Measurements from ENCODE around the gene CSTF2T. TPM values are rescaled to one million over a fixed set of nuclear protein-coding genes. Genes with fewer than 3 reads are reported as not detected.

CSTF2T gene
- total RNA-seq, 1 experiment from 2014 or later = 22.4 TPM

DNA sequence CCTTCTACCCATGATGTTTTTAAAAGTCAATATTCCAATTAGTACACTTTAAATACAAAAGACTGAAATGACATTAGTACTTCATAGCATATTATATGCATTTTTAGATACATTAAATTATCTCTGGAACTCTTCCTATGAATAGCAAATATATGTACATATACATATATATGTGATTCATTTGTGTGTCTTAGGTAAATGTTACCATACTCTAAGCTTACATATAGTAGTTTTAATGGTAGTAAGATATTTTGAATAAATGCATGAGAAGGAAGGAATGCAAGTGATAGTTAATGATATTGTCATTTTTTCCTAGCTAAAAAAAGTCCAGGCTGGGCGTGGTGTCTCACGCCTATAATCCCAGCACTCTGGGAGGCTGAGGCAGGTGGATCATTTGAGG lies 46.0 kb upstream of the CSTF2T start:
- no peaks in the 10 kb centered on the region for H3K36me3 ChIP-seq (ENCODE audit: low read depth)
- no peaks in the 10 kb centered on the region for H4K20me1 ChIP-seq (ENCODE audit: insufficient read depth)
- no peaks in the 10 kb centered on the region for H3K79me2 ChIP-seq (ENCODE audit: low read depth)
- H3K4me2 ChIP-seq = no peak overlapping the region
- ChIA-PET POLR2A (ENCODE audit: unreplicated experiment) (no interaction called here), CTCF (interaction anchor here (0.7 kb wide), 1 partner anchor 444 kb away, joined by 4 read pairs; no protein-coding TSS in a partner anchor)
- no peaks in the 10 kb centered on the region for H3K9me3 ChIP-seq (ENCODE audit: insufficient read depth, low read depth)
- DNase-seq = no peak
- no peak overlapping the region for H3K4me3 ChIP-seq
- H3K9me2 ChIP-seq (ENCODE audit: insufficient read depth) = no peaks in the 10 kb centered on the region
- intact Hi-C loops (cut with micrococcal nuclease; ENCODE audit: unreplicated experiment) = no loop called here
- no peak overlapping the region for H3K27ac ChIP-seq
- H3F3A ChIP-seq (ENCODE audit: insufficient read depth, low read depth) = no peaks in the 10 kb centered on the region
- no peak overlapping the region for H2AFZ ChIP-seq
- no TSS peak for BruUV-seq (replicated peaks)
- TF ChIP-seq EZH2 (IDR thresholded peaks at IDR 0.05; ENCODE audit: low read depth) = no peak
- TF ChIP-seq, protein P1, sequence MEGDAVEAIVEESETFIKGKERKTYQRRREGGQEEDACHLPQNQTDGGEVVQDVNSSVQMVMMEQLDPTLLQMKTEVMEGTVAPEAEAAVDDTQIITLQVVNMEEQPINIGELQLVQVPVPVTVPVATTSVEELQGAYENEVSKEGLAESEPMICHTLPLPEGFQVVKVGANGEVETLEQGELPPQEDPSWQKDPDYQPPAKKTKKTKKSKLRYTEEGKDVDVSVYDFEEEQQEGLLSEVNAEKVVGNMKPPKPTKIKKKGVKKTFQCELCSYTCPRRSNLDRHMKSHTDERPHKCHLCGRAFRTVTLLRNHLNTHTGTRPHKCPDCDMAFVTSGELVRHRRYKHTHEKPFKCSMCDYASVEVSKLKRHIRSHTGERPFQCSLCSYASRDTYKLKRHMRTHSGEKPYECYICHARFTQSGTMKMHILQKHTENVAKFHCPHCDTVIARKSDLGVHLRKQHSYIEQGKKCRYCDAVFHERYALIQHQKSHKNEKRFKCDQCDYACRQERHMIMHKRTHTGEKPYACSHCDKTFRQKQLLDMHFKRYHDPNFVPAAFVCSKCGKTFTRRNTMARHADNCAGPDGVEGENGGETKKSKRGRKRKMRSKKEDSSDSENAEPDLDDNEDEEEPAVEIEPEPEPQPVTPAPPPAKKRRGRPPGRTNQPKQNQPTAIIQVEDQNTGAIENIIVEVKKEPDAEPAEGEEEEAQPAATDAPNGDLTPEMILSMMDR (conservative IDR thresholded peaks at IDR 0.05) = no peak
- no peaks in the 10 kb centered on the region for H3K4me1 ChIP-seq (replicated peaks; ENCODE audit: insufficient read depth)
- H3K27me3 ChIP-seq (ENCODE audit: insufficient read depth, low read depth) = no peaks in the 10 kb centered on the region

DNA sequence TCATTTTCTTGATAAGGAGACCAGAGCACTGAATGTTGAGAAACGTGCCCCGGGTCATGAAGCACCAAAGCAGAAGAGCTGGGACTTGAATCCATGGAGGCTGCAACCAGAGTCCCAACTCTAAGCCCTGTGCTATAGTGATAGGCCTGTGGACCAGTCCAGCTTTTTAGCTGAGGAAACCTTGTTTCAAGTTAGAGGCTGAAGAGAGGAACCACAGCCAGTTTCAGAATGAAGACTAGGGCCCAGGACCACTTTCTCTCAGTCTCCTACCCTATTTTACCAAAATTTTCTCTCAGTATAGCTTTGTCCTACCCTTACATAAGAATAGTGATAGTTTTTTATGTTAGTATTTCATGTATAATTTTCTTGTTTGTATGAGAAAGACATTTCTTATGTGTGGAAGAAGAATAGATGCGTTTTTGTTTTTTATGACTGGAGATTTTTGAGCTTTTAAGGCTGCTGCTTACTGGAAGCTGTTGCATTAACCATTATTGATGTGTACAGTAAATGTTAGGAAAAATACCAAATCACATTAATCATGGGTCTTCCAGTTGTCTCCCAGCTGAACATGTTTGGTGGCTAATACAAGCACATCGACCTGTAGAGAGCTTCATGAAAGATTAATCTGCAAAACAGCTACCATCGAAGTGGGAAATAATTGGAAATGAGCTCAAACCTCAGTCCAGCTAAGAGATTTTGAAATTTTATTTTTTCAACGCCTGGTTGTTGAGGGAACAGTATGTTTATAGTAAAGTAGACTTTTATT lies 45.0 kb upstream of the CSTF2T start:
- BruUV-seq (replicated peaks) = no TSS peak
- no peaks in the 10 kb centered on the region for H3K4me1 ChIP-seq (replicated peaks; ENCODE audit: insufficient read depth)
- intact Hi-C loops (cut with micrococcal nuclease; ENCODE audit: unreplicated experiment) = no loop called here
- no peaks in the 10 kb centered on the region for H3K36me3 ChIP-seq (ENCODE audit: low read depth)
- CTCF ChIA-PET = no interaction called here
- no peak overlapping the region for H3K27ac ChIP-seq
- no peak overlapping the region for H3K4me3 ChIP-seq
- TF ChIP-seq, protein P1 (conservative IDR thresholded peaks at IDR 0.05) = no peak
- no peak for TF ChIP-seq EZH2 (IDR thresholded peaks at IDR 0.05; ENCODE audit: low read depth)
- H3K27me3 ChIP-seq (ENCODE audit: insufficient read depth, low read depth) = no peaks in the 10 kb centered on the region
- H4K20me1 ChIP-seq (ENCODE audit: insufficient read depth) = no peaks in the 10 kb centered on the region
- no peaks in the 10 kb centered on the region for H3K9me2 ChIP-seq (ENCODE audit: insufficient read depth)
- no peak for DNase-seq
- H3K79me2 ChIP-seq (ENCODE audit: low read depth) = no peaks in the 10 kb centered on the region
- H3K4me2 ChIP-seq = no peak overlapping the region
- no peak overlapping the region for H2AFZ ChIP-seq
- POLR2A ChIA-PET (ENCODE audit: unreplicated experiment) = no interaction called here
- no peaks in the 10 kb centered on the region for H3F3A ChIP-seq (ENCODE audit: insufficient read depth, low read depth)
- no peaks in the 10 kb centered on the region for H3K9me3 ChIP-seq (ENCODE audit: insufficient read depth, low read depth)

DNA sequence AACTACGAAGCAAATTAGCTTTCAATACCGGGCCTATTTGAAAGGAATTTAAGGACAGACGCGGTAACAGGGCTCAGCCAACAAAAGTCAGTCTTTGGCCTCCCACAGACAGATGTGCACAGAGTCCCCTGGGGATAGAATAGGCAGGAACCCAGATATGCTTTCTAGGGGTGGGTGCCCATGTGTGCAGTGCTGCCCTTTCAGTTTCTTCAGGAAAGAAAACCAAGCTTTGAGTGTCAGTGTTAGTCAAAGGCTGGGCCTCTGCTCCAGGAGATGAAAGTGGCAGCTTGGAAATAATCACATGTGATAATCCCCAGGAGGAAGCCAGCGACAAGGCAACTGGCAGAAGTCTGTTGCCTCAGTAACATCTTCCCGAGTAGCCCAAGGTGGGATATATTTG lies 43.8 kb upstream of the CSTF2T start:
- Histone ChIP-seq H3K79me2 (ENCODE audit: low read depth) (no peaks in the 10 kb centered on the region), H3K4me1 (replicated peaks; ENCODE audit: insufficient read depth) (no peaks in the 10 kb centered on the region), H3F3A (ENCODE audit: insufficient read depth, low read depth) (no peaks in the 10 kb centered on the region), H3K27ac (no peak overlapping the region), H3K36me3 (ENCODE audit: low read depth) (no peaks in the 10 kb centered on the region), H3K27me3 (ENCODE audit: insufficient read depth, low read depth) (no peaks in the 10 kb centered on the region), H3K4me2 (no peak overlapping the region), H2AFZ (no peak overlapping the region), H3K4me3 (no peak overlapping the region), H4K20me1 (ENCODE audit: insufficient read depth) (no peaks in the 10 kb centered on the region), H3K9me2 (ENCODE audit: insufficient read depth) (no peaks in the 10 kb centered on the region), H3K9me3 (ENCODE audit: insufficient read depth, low read depth) (no peaks in the 10 kb centered on the region)
- no peak for DNase-seq
- CTCF ChIA-PET = no interaction called here
- TF ChIP-seq EZH2 (IDR thresholded peaks at IDR 0.05; ENCODE audit: low read depth) = no peak
- TF ChIP-seq, protein P1 (conservative IDR thresholded peaks at IDR 0.05) = no peak
- no TSS peak for BruUV-seq (replicated peaks)
- POLR2A ChIA-PET (ENCODE audit: unreplicated experiment) = no interaction called here
- intact Hi-C loops (cut with micrococcal nuclease; ENCODE audit: unreplicated experiment) = no loop called here

Data from PC-9 (cell line).